ENCODE measurements around the gene HOTAIR. TPM values are rescaled to one million over a fixed set of nuclear protein-coding genes. Genes with fewer than 3 reads are reported as not detected.

HOTAIR gene
- total RNA-seq, 2 donors from 2014 or later, result 0.28 TPM; not detected in 1

- peaks cover 48% of the 10 kb centered on the region for H3K27me3 ChIP-seq (replicated peaks; ENCODE audit: insufficient read depth)
- WGBS, result 52% methylated on average over 2 of the region's 2 CpGs
- no peak for TF ChIP-seq POLR2AphosphoS5 (IDR thresholded peaks at IDR 0.05)
- no peak for TF ChIP-seq POLR2A (IDR thresholded peaks at IDR 0.05)
- TF ChIP-seq, protein P1, sequence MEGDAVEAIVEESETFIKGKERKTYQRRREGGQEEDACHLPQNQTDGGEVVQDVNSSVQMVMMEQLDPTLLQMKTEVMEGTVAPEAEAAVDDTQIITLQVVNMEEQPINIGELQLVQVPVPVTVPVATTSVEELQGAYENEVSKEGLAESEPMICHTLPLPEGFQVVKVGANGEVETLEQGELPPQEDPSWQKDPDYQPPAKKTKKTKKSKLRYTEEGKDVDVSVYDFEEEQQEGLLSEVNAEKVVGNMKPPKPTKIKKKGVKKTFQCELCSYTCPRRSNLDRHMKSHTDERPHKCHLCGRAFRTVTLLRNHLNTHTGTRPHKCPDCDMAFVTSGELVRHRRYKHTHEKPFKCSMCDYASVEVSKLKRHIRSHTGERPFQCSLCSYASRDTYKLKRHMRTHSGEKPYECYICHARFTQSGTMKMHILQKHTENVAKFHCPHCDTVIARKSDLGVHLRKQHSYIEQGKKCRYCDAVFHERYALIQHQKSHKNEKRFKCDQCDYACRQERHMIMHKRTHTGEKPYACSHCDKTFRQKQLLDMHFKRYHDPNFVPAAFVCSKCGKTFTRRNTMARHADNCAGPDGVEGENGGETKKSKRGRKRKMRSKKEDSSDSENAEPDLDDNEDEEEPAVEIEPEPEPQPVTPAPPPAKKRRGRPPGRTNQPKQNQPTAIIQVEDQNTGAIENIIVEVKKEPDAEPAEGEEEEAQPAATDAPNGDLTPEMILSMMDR (IDR thresholded peaks at IDR 0.05), result no peak
- H3K4me3 ChIP-seq, result no peak overlapping the region
- DNase-seq (ENCODE audit: low spot score), result no peak
- intact Hi-C loops (cut with DNase I), result no loop called here
- H3K4me1 ChIP-seq (replicated peaks), result no peaks in the 10 kb centered on the region
- H3K9me3 ChIP-seq, result no peaks in the 10 kb centered on the region
- H3K36me3 ChIP-seq, result no peaks in the 10 kb centered on the region
- H3K27ac ChIP-seq, result no peak overlapping the region
These were observed 32.2 kb downstream of the HOTAIR start for GRCh38 chr12:53942467-53942997.

DNA sequence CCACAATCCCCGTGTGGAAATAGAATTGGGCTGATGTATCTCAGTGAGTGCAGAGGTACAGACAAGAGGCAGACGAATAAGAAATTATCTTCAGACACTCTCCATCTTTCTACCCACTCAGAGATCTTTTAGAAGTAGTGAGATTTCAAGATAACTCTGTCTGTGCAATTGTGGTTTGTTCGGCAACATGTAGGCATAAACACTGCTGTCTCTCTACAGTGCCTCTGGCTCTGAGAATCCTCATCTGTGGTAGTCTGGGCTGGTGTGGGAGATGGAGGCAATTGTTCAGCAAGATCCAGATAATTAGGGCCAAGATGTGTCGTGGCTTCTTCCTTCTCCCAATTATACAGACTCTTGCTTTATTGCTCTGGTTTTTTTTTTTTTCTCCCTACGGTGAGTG is 33.0 kb downstream of the HOTAIR start:
- intact Hi-C loops (cut with DNase I), result no loop called here
- Histone ChIP-seq H3K27ac (no peak overlapping the region), H3K36me3 (no peaks in the 10 kb centered on the region), H3K9me3 (no peaks in the 10 kb centered on the region), H3K27me3 (replicated peaks; ENCODE audit: insufficient read depth) (peaks cover 53% of the 10 kb centered on the region), H3K4me1 (replicated peaks) (no peaks in the 10 kb centered on the region), H3K4me3 (no peak overlapping the region)
- TF ChIP-seq, protein P1 (IDR thresholded peaks at IDR 0.05), result no peak
- TF ChIP-seq POLR2A (IDR thresholded peaks at IDR 0.05), result no peak
- TF ChIP-seq POLR2AphosphoS5 (IDR thresholded peaks at IDR 0.05), result no peak
- DNase-seq (ENCODE audit: low spot score), result no peak
- 33% methylated on average over 5 of the region's 5 CpGs for WGBS

DNA sequence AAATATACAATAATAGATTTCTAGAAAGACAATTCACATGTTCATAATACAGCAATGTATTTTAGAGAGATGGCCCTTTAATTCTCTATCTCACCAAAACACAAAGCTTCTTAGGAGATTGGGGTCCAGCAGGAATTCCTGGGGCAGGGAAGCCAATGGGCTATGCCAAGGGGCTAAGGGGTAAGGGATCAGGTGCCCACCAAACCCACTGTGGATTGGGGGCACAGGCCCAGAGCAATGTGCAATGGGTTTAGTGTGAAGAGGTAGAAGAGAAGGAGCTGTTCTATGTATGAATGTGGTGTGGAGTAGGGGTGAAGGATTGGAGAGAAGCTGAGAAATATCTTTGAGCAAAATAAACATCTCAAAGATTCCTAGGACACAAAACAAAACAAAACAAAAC is 33.6 kb downstream of the HOTAIR start:
- Histone ChIP-seq H3K4me1 (replicated peaks) (no peaks in the 10 kb centered on the region), H3K36me3 (no peaks in the 10 kb centered on the region), H3K27me3 (replicated peaks; ENCODE audit: insufficient read depth) (peaks cover 56% of the 10 kb centered on the region), H3K4me3 (no peak overlapping the region), H3K27ac (no peak overlapping the region), H3K9me3 (no peaks in the 10 kb centered on the region)
- TF ChIP-seq POLR2AphosphoS5 (IDR thresholded peaks at IDR 0.05) (no peak), POLR2A (IDR thresholded peaks at IDR 0.05) (no peak)
- TF ChIP-seq, protein P1 (IDR thresholded peaks at IDR 0.05), result no peak
- intact Hi-C loops (cut with DNase I), result no loop called here
- no peak for DNase-seq (ENCODE audit: low spot score)

GRCh38 chr12:53940443-53941014 is 34.2 kb downstream of the HOTAIR start:
- DNase-seq (ENCODE audit: low spot score), result no peak
- no peak overlapping the region for H3K4me3 ChIP-seq
- H3K27me3 ChIP-seq (replicated peaks; ENCODE audit: insufficient read depth), result peaks cover 59% of the 10 kb centered on the region
- no peaks in the 10 kb centered on the region for H3K9me3 ChIP-seq
- WGBS, result 49% methylated on average over 9 of the region's 9 CpGs
- H3K36me3 ChIP-seq, result no peaks in the 10 kb centered on the region
- H3K4me1 ChIP-seq (replicated peaks), result no peaks in the 10 kb centered on the region
- intact Hi-C loops (cut with DNase I), result no loop called here
- no peak overlapping the region for H3K27ac ChIP-seq
- TF ChIP-seq, protein P1 (IDR thresholded peaks at IDR 0.05), result no peak
- no peak for TF ChIP-seq POLR2AphosphoS5 (IDR thresholded peaks at IDR 0.05)
